ENCODE data around the gene TMTC4. TPM values are rescaled to one million over a fixed set of nuclear protein-coding genes. Genes with fewer than 3 reads are reported as not detected.

Gene TMTC4
- total RNA-seq, 1 experiment from 2014 or later = 28.1 TPM

DNA sequence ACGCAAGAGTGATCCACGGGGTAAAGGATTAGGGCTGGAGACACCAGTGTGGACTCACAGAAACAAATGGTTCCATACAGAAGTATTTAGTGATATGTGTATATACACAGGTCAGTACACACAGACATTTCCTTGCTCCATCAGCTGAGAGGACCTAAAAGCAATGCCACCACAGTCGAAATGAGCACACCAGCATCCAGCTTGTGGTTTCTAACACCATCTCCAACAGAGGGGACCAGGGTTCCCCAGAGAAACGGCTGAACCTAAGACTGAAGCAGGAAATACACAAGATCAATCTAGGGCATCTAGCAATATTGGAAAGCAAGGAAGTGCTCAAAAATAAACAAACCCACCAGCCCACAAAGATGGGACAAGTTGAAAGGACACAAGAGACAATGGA is 93.6 kb downstream of the TMTC4 start:
- TF ChIP-seq, protein P1, sequence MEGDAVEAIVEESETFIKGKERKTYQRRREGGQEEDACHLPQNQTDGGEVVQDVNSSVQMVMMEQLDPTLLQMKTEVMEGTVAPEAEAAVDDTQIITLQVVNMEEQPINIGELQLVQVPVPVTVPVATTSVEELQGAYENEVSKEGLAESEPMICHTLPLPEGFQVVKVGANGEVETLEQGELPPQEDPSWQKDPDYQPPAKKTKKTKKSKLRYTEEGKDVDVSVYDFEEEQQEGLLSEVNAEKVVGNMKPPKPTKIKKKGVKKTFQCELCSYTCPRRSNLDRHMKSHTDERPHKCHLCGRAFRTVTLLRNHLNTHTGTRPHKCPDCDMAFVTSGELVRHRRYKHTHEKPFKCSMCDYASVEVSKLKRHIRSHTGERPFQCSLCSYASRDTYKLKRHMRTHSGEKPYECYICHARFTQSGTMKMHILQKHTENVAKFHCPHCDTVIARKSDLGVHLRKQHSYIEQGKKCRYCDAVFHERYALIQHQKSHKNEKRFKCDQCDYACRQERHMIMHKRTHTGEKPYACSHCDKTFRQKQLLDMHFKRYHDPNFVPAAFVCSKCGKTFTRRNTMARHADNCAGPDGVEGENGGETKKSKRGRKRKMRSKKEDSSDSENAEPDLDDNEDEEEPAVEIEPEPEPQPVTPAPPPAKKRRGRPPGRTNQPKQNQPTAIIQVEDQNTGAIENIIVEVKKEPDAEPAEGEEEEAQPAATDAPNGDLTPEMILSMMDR (conservative IDR thresholded peaks at IDR 0.05) = no peak
- H2AK5ac ChIP-seq (ENCODE audit: insufficient read length, low read length) = no peak overlapping the region
- H3K4me1 ChIP-seq (ENCODE audit: insufficient read depth, low read length) = no peaks in the 10 kb centered on the region
- no peak overlapping the region for H3K56ac ChIP-seq (ENCODE audit: insufficient read length, low read depth, low read length)
- H3T11ph ChIP-seq (ENCODE audit: low read length) = no peak overlapping the region
- Mint-ChIP-seq H3K27ac (no peak overlapping the region), H3K9me3 (peaks cover 17 to 18% of the 10 kb centered on the region in 2 experiments; a peak in 4 of 5 replicates), H3K4me3 (no peak overlapping the region), H3K27me3 (ENCODE audit: low read depth) (no peaks in the 10 kb centered on the region; the same call in none of the 2 replicates), H3K4me1 (peaks cover 0 to 3% of the 10 kb centered on the region in 2 experiments; a peak in 1 of 4 replicates), H3K36me3 (ENCODE audit: insufficient read depth in 1 of 3, low read depth in 3 of 3) (peaks cover 17 to 29% (median 17%) of the 10 kb centered on the region in 3 experiments)
- H2BK20ac ChIP-seq (ENCODE audit: low read depth, low read length, poor library complexity, severe bottlenecking) = no peak overlapping the region
- no peak overlapping the region for H3K4ac ChIP-seq (ENCODE audit: low read depth, low read length)
- no peak overlapping the region for H3K27ac ChIP-seq (ENCODE audit: insufficient read length, low read depth, low read length)
- H2BK5ac ChIP-seq (ENCODE audit: insufficient read length, low read length) = no peak overlapping the region
- H3K4me2 ChIP-seq (ENCODE audit: insufficient read depth, insufficient read length, low read length) = no peak overlapping the region
- no peak overlapping the region for H2BK120ac ChIP-seq (ENCODE audit: low read depth, low read length, poor library complexity, severe bottlenecking)
- no peak overlapping the region for H2BK15ac ChIP-seq (ENCODE audit: low read depth, low read length)
- H4K5ac ChIP-seq (ENCODE audit: insufficient read length, low read depth, low read length) = no peak overlapping the region
- no peak overlapping the region for H3K23ac ChIP-seq (ENCODE audit: insufficient read length, low read depth, low read length)
- H3K79me2 ChIP-seq (ENCODE audit: insufficient read depth, low read length) = no peaks in the 10 kb centered on the region
- H3K14ac ChIP-seq (ENCODE audit: insufficient read depth, low read length) = no peak overlapping the region
- no peak overlapping the region for H2BK12ac ChIP-seq (ENCODE audit: insufficient read length, low read depth, low read length)
- H3K23me2 ChIP-seq (ENCODE audit: insufficient read length, low read depth, low read length, poor library complexity, severe bottlenecking) = no peaks in the 10 kb centered on the region
- no peaks in the 10 kb centered on the region for H3K27me3 ChIP-seq (ENCODE audit: insufficient read depth, low read length)
- no peaks in the 10 kb centered on the region for H3K79me1 ChIP-seq (ENCODE audit: insufficient read depth, low read depth, low read length, poor library complexity, severe bottlenecking)
- no peak overlapping the region for H4K91ac ChIP-seq (ENCODE audit: insufficient read length, low read depth, low read length)
- H4K8ac ChIP-seq (replicated peaks; ENCODE audit: insufficient read length, low read depth, low read length) = no peak overlapping the region
- no peak overlapping the region for H3K18ac ChIP-seq (ENCODE audit: insufficient read length, low read depth, low read length)
- no CpG with 5 or more reads among the region's 4 CpGs for WGBS (ENCODE audit: extremely low coverage, insufficient read length, low lambda C conversion rate)
- H3K9me3 ChIP-seq (ENCODE audit: control insufficient read depth, low read depth, low read length) = peaks cover 8% of the 10 kb centered on the region
- DNase-seq = no peak
- no peaks in the 10 kb centered on the region for H4K20me1 ChIP-seq (ENCODE audit: control insufficient read depth, insufficient read depth, insufficient read length)
- no peak overlapping the region for H2AFZ ChIP-seq (ENCODE audit: low read length)
- H3K9ac ChIP-seq (ENCODE audit: extremely low read depth, insufficient read length, low read length) = no peak overlapping the region
